Sigmoid colon (tissue), 7 donors: ENCODE results near the gene SCN4A. TPM values are rescaled to one million over a fixed set of nuclear protein-coding genes. Genes with fewer than 3 reads are reported as not detected.

Experiments
- DNase-seq: peaks from one replicate; pipeline ENCODE4 v3.0.0-alpha.2; 2019
- H3K27ac ChIP-seq, 4 donors: fragments of 200-600 bp; sonication (generic); one replicate each; pipeline ENCODE4 v1.5.1; 2016 to 2019; ENCODE audit warnings: mild to moderate bottlenecking in 1 of 4
- H3K27me3 ChIP-seq, 3 donors: fragments of 200-600 bp; sonication (generic); one replicate each; pipeline ENCODE4 v1.5.1; 2019; ENCODE audit warnings: mild to moderate bottlenecking in 1 of 3
- H3K36me3 ChIP-seq, 4 donors: fragments of 200-600 bp; sonication (generic); one replicate each; pipeline ENCODE4 v1.5.1; 2016 to 2019
- H3K4me1 ChIP-seq, 4 donors: fragments of 200-600 bp; sonication (generic); one replicate each; pipeline ENCODE4 v1.5.1; 2017 to 2019
- H3K4me3 ChIP-seq, 4 donors: fragments of 200-600 bp; sonication (generic); one replicate each; pipeline ENCODE4 v1.5.1; 2017 to 2019; ENCODE audit warnings: mild to moderate bottlenecking in 2 of 4, moderate library complexity in 1 of 4
- H3K9me3 ChIP-seq, 4 donors: fragments of 200-600 bp in 3 of 4; sonication (generic) in 3 of 4; one replicate each; pipeline versions ENCODE4 v1.5.1 to v1.6.1; 2013 to 2019
- EP300 ChIP-seq, 4 donors: sonication (generic); formaldehyde crosslinking; IDR thresholded peaks; one replicate each; pipeline ENCODE4 v1.6.1; 2017; ENCODE audit warnings: antibody characterized with exemption in 4 of 4
- POLR2A ChIP-seq, 2 donors: fragments of 450-650 bp; IDR thresholded peaks; one replicate each; pipeline ENCODE4 v1.6.1; 2016; ENCODE audit warnings: antibody characterized with exemption in 2 of 2, mild to moderate bottlenecking in 2 of 2, moderate library complexity in 2 of 2
- POLR2AphosphoS5 ChIP-seq, 4 donors: sonication (generic); formaldehyde crosslinking; IDR thresholded peaks; one replicate each; pipeline ENCODE4 v1.6.1; 2017; ENCODE audit warnings: antibody characterized with exemption in 4 of 4
- WGBS, 2 donors: extraction: QIAGEN DNeasy Blood & Tissue Kit; methylation state at CpG; one replicate each; pipeline ENCODE4 v1.1.7; 2013; 5-methylcytosine and 5-hydroxymethylcytosine counted together
- intact Hi-C: fragments of 100-400 bp; cut with DNase I; formaldehyde crosslinking; loops from one replicate; pipeline ENCODE4 v1.15.1; 2023
- polyA plus RNA-seq, 3 donors: library from polyadenylated mRNA; stranded (reverse); fragments of 200-250 nt; gene quantifications; one replicate each; pipeline ENCODE4 v1.2.3, GENCODE V29; 2013
- total RNA-seq, 4 donors: library from RNA; depleted of rRNA; stranded (reverse); fragments of >200 nt; gene quantifications; one replicate each; pipeline ENCODE4 v1.1.0, GENCODE V29; 2016
- TF ChIP-seq, protein P1 (sequence below), 4 experiments: fragments of 450-650 bp in 3 of 4; fragments of 200-600 bp in 1 of 4; IDR thresholded peaks; one replicate each; pipeline ENCODE4 v1.5.1; 2016 to 2019; ENCODE audit warnings: antibody characterized with exemption in 4 of 4, mild to moderate bottlenecking in 3 of 4, moderate library complexity in 2 of 4
- donor health status: healthy with polysubstance abuse.
- donor health status: Bipolar disorder and iron deficiency.
- donor health status: healthy.

The SCN4A gene
- total and polyA plus RNA-seq, 7 donors, result 0.23 to 4.2 (median 0.70) TPM; not detected in 1

DNA sequence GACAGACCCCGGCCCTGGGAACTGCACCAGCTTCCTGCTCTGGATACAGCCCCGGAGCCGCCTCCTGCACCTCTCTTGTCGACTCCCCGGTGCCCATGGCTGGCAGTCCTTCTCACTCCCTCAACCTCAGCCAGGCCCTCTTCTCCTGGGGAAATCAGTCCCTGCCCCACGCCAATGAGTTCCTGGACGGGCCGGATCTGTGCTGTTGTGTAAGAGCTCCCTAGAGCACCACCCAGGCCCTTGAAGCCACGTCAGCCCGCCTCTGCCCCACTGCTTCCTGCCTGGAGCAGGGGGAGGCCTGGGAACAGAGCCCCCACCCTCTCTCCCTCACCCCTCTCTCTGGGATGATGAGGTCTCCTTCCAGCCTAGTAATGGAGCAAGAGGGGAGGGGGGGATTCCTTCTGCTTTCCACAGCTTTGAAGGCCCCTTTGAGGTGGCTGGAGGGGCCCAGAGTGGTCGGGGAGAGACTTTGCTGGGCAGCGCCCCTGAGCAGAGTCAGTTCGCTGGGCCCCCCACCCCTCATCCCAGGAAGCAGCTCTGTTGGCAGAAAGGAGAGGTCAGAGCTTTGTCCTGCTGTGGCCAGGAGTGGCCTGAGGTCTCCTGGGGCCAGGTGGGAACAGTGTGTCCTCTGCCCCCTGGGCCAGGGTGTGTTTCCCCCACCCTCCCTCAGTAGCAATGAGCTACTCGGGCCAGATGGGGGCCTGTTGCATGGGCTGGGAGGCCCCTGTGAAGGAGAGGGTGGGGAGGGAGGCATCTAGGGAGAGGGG, 29.2 kb upstream of the SCN4A start:
- Histone ChIP-seq H3K9me3 (no peaks in the 10 kb centered on the region), H3K36me3 (no peaks in the 10 kb centered on the region), H3K27me3 (peaks cover 14 to 35% (median 29%) of the 10 kb centered on the region in 3 donors), H3K27ac (peak overlapping the region; percentile 23 to 69 (median 28)), H3K4me1 (peaks cover 0 to 17% (median 16%) of the 10 kb centered on the region in 4 donors), H3K4me3 (no peak overlapping the region)
- WGBS, 2 donors, result 86 to 87% methylated on average over 14 of the region's 14 CpGs
- TF ChIP-seq POLR2A (IDR thresholded peaks at IDR 0.05) (no peak), EP300 (IDR thresholded peaks at IDR 0.05) (no peak), POLR2AphosphoS5 (IDR thresholded peaks at IDR 0.05) (no peak)
- TF ChIP-seq, protein P1, sequence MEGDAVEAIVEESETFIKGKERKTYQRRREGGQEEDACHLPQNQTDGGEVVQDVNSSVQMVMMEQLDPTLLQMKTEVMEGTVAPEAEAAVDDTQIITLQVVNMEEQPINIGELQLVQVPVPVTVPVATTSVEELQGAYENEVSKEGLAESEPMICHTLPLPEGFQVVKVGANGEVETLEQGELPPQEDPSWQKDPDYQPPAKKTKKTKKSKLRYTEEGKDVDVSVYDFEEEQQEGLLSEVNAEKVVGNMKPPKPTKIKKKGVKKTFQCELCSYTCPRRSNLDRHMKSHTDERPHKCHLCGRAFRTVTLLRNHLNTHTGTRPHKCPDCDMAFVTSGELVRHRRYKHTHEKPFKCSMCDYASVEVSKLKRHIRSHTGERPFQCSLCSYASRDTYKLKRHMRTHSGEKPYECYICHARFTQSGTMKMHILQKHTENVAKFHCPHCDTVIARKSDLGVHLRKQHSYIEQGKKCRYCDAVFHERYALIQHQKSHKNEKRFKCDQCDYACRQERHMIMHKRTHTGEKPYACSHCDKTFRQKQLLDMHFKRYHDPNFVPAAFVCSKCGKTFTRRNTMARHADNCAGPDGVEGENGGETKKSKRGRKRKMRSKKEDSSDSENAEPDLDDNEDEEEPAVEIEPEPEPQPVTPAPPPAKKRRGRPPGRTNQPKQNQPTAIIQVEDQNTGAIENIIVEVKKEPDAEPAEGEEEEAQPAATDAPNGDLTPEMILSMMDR (IDR thresholded peaks at IDR 0.05), result no peak
- intact Hi-C loops, result no loop called here
- peak; percentile 84 for DNase-seq

DNA sequence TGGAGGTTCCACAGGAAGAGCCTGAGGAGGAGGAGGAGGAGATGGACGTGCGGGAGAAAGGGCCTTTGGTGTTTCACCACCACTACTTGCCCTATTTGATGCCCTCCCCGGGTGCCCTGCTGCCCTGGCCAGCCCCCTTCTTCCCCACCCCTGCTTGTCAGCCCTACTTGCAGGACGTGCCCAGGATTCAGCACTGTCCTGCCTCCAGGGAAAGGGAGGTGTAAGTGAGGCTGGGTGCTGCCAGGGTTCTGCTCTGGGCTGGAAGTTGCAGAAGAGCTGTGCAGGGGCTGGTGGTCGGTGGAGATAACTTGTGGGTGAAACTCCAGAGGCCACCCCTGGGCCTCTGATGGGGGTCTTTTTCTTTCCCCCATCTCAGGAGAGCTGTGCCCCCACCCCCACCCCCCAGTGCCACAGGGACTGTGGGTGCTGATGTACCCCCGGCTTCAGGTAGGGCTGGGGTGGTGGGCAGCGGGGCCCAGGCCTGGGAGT, 28.4 kb upstream of the SCN4A start:
- WGBS, 2 donors, result 85 to 91% methylated on average over 7 of the region's 7 CpGs
- TF ChIP-seq EP300 (IDR thresholded peaks at IDR 0.05) (no peak), POLR2A (IDR thresholded peaks at IDR 0.05) (no peak), POLR2AphosphoS5 (IDR thresholded peaks at IDR 0.05) (no peak)
- TF ChIP-seq, protein P1 (IDR thresholded peaks at IDR 0.05), result no peak
- DNase-seq, result peak; percentile 57
- Histone ChIP-seq H3K4me3 (no peak overlapping the region), H3K9me3 (no peaks in the 10 kb centered on the region), H3K27ac (peak overlapping the region in 2 of 4 donors; percentile 25 to 69), H3K27me3 (peaks cover 14 to 40% (median 32%) of the 10 kb centered on the region in 3 donors), H3K36me3 (no peaks in the 10 kb centered on the region), H3K4me1 (peaks cover 0 to 17% (median 16%) of the 10 kb centered on the region in 4 donors)
- intact Hi-C loops, result no loop called here

DNA sequence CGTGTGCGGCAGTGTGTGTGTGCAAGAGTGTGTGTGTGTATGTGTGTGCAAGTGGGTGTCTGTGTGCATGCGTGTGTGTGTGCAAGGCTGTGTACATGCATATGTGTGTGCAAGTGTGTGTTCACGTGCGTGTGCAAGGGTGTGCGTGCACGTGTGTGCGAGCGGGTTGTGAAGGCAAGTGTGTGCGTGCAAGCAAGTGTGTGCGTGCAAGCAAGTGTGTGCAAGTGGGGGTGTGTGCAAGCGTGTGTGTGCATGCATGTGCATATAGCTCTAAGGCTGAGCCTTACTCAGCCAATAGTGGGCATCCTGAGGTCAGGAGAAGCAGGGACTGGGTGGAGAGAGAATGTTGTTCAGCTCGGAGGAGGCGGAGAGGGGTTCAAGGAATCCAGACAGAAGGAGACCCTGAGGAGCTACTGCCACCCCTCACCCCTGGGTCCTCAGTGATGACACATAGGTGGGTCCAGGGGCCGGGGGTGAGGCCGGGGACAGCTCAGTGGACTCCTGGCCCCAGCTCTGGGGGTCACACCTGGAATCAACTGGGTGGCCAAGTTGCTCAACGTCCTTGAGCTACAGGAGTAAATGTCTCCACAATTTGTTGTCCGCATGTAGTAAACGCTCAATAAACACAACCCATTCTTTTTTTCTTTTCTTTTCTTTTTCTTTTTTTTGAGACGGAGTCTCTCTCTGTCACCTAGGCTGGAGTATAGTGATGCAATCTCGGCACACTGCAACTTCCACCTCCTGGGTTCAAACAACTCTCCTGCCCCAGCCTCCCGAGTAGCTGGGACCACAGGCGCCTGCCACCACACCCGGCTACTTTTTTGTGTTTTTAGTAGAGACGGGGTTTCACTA, 27.2 kb upstream of the SCN4A start:
- Histone ChIP-seq H3K27ac (no peak overlapping the region), H3K4me3 (no peak overlapping the region), H3K4me1 (peaks cover 0 to 17% (median 16%) of the 10 kb centered on the region in 4 donors), H3K9me3 (no peaks in the 10 kb centered on the region), H3K27me3 (peaks cover 14 to 40% (median 32%) of the 10 kb centered on the region in 3 donors), H3K36me3 (no peaks in the 10 kb centered on the region)
- DNase-seq, result peak; percentile 58
- intact Hi-C loops, result no loop called here
- 73 to 87% methylated on average over 25 of the region's 25 CpGs for WGBS, 2 donors
- TF ChIP-seq EP300 (IDR thresholded peaks at IDR 0.05), result no peak
- TF ChIP-seq, protein P1 (IDR thresholded peaks at IDR 0.05), result no peak
- no peak for TF ChIP-seq POLR2AphosphoS5 (IDR thresholded peaks at IDR 0.05)
- TF ChIP-seq POLR2A (IDR thresholded peaks at IDR 0.05), result no peak

DNA sequence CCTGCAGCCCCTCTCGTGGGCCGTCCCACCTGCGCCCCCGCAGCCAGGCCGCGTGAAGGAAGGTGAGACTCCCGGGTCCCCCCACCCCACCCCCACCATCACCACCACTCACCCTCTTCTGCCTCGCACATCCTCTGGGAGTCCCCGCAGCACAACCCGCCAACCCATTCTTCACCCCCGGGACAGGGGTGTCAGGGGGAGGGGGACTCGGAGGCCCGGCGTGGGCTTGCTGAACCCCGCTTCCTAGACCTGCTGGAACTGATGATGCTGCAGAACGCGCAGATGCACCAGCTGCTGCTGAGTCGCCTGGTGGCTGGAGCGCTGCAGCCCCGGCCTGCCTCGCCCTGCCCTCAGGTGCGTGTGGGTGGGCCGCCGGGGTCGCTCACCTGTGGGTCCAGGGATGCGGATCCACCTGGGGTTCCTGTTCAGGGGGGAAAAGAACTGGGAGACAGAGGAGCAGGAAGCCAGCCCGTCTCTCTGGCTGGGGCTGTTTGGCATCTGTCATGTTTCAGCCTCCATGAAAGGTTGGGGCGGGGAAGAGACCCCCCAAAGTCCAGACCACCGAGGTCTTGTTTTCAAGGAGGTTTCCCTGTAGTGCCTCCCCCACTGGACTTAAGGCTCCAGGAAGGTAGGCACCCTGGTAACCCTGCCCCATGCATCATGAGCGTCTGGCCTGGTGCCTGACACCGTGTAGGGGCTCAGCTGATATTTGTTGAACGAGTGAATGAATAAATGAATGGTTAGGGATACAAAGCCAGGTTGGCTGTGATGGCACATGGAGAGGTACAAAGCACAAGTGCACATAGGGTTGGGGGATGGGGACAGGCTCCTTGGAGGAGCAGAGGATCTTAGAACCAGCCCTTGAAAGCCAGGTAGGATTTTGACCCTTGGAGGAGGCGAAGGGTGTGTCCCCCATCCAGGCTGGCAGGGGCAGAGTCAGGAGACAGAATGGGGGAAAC, 26.3 kb upstream of the SCN4A start:
- Histone ChIP-seq H3K4me3 (peak overlapping the region; percentile 32 to 56 (median 50)), H3K36me3 (no peaks in the 10 kb centered on the region), H3K4me1 (peaks cover 0 to 17% (median 16%) of the 10 kb centered on the region in 4 donors), H3K9me3 (no peaks in the 10 kb centered on the region), H3K27ac (peak overlapping the region in 1 of 4 donors; percentile 25), H3K27me3 (peaks cover 14 to 40% (median 32%) of the 10 kb centered on the region in 3 donors)
- WGBS, 2 donors, result 15 to 17% methylated on average over 33 of the region's 33 CpGs
- intact Hi-C loops, result no loop called here
- TF ChIP-seq, protein P1 (IDR thresholded peaks at IDR 0.05), result no peak
- TF ChIP-seq POLR2AphosphoS5 (IDR thresholded peaks at IDR 0.05) (no peak), POLR2A (IDR thresholded peaks at IDR 0.05) (no peak), EP300 (IDR thresholded peaks at IDR 0.05) (no peak)
- DNase-seq, result peak; percentile 62
